ENCODE results near the gene CEMIP.

GRCh38 chr15:80816049-80816653 is 37.0 kb downstream of the CEMIP start:
- TF ChIP-seq CTCF (IDR thresholded peaks at IDR 0.05) = no peak
- TF ChIP-seq EP300 (IDR thresholded peaks at IDR 0.05) = no peak
